Ectodermal cell (in vitro differentiated cells): Measurements from ENCODE around the gene ATP2B1.

Experiments used
- H3K27ac ChIP-seq: 2 replicates; pipeline ENCODE4 v1.7.0; 2013; ENCODE audit warnings: mild to moderate bottlenecking, low read depth, low read length; ENCODE audit not compliant: insufficient read depth, poor library complexity, severe bottlenecking
- H3K27me3 ChIP-seq: 2 replicates; pipeline ENCODE4 v1.7.0; 2013; ENCODE audit warnings: mild to moderate bottlenecking, low read length; ENCODE audit not compliant: insufficient read depth, control insufficient read depth, poor library complexity, severe bottlenecking
- H3K36me3 ChIP-seq: one replicate; pipeline ENCODE4 v1.7.0; 2013; ENCODE audit warnings: low read length; ENCODE audit not compliant: control insufficient read depth, insufficient read depth
- H3K4me1 ChIP-seq: one replicate; pipeline ENCODE4 v1.7.0; 2013; ENCODE audit warnings: low read length; ENCODE audit not compliant: control insufficient read depth, insufficient read depth
- H3K4me3 ChIP-seq: 2 replicates; pipeline ENCODE4 v1.7.0; 2013; ENCODE audit warnings: low read depth, low read length, control low read depth; ENCODE audit not compliant: insufficient read depth
- H3K9me3 ChIP-seq: 2 replicates; pipeline ENCODE4 v1.7.0; 2013; ENCODE audit warnings: mild to moderate bottlenecking, low read length, moderate library complexity; ENCODE audit not compliant: control insufficient read depth
- WGBS, 2 experiments: methylation state at CpG; one replicate each; pipeline ENCODE4 v1.1.7; 2013; ENCODE audit warnings: missing lambda C conversion rate in 2 of 2; 5-methylcytosine and 5-hydroxymethylcytosine counted together

Gene ATP2B1

GRCh38 chr12:89618113-89618862, 90.3 kb downstream of the ATP2B1 start:
- Histone ChIP-seq H3K4me3 (no peak overlapping the region), H3K9me3 (no peaks in the 10 kb centered on the region), H3K27me3 (no peaks in the 10 kb centered on the region), H3K4me1 (no peaks in the 10 kb centered on the region), H3K36me3 (peaks cover 12% of the 10 kb centered on the region), H3K27ac (no peak overlapping the region)
- WGBS, 2 experiments = 46 to 50% methylated on average over 2 of the region's 2 CpGs

- peaks cover 17% of the 10 kb centered on the region for H3K36me3 ChIP-seq
- no peak overlapping the region for H3K27ac ChIP-seq
- no peaks in the 10 kb centered on the region for H3K9me3 ChIP-seq
- H3K27me3 ChIP-seq = no peaks in the 10 kb centered on the region
- 98% methylated on average over 3 of the region's 3 CpGs for WGBS, 2 experiments
- H3K4me1 ChIP-seq = no peaks in the 10 kb centered on the region
- H3K4me3 ChIP-seq = no peak overlapping the region
These were observed 98.3 kb downstream of the ATP2B1 start for GRCh38 chr12:89610366-89610765.

GRCh38 chr12:89603678-89604077, 105.0 kb downstream of the ATP2B1 start:
- Histone ChIP-seq H3K4me1 (no peaks in the 10 kb centered on the region), H3K9me3 (no peaks in the 10 kb centered on the region), H3K36me3 (peaks cover 7% of the 10 kb centered on the region), H3K4me3 (no peak overlapping the region), H3K27ac (no peak overlapping the region), H3K27me3 (no peaks in the 10 kb centered on the region)
- 91 to 93% methylated on average over 5 of the region's 5 CpGs for WGBS, 2 experiments

- WGBS, 2 experiments = 67 to 100% methylated on average over 1 of the region's 1 CpG
- no peaks in the 10 kb centered on the region for H3K36me3 ChIP-seq
- H3K4me3 ChIP-seq = no peak overlapping the region
- H3K9me3 ChIP-seq = no peaks in the 10 kb centered on the region
- no peaks in the 10 kb centered on the region for H3K27me3 ChIP-seq
- no peaks in the 10 kb centered on the region for H3K4me1 ChIP-seq
- H3K27ac ChIP-seq = no peak overlapping the region
These were observed 110.9 kb downstream of the ATP2B1 start for GRCh38 chr12:89597770-89598169.

- Histone ChIP-seq H3K4me1 (no peaks in the 10 kb centered on the region), H3K4me3 (no peak overlapping the region), H3K27me3 (no peaks in the 10 kb centered on the region), H3K36me3 (no peaks in the 10 kb centered on the region), H3K27ac (no peak overlapping the region), H3K9me3 (no peaks in the 10 kb centered on the region)
- 71 to 72% methylated on average over 4 of the region's 4 CpGs for WGBS, 2 experiments
These were observed 111.4 kb downstream of the ATP2B1 start for GRCh38 chr12:89597210-89597609.

GRCh38 chr12:89593873-89594272, 114.8 kb downstream of the ATP2B1 start:
- Histone ChIP-seq H3K4me1 (no peaks in the 10 kb centered on the region), H3K27me3 (no peaks in the 10 kb centered on the region), H3K9me3 (no peaks in the 10 kb centered on the region), H3K4me3 (no peak overlapping the region), H3K36me3 (peaks cover 12% of the 10 kb centered on the region), H3K27ac (no peak overlapping the region)
- WGBS, 2 experiments = 91 to 93% methylated on average over 5 of the region's 5 CpGs

GRCh38 chr12:89593233-89593632, 115.4 kb downstream of the ATP2B1 start:
- H3K4me1 ChIP-seq = no peaks in the 10 kb centered on the region
- H3K9me3 ChIP-seq = no peaks in the 10 kb centered on the region
- H3K27ac ChIP-seq = no peak overlapping the region
- H3K4me3 ChIP-seq = no peak overlapping the region
- peaks cover 12% of the 10 kb centered on the region for H3K36me3 ChIP-seq
- WGBS, 2 experiments = 92 to 95% methylated on average over 4 of the region's 4 CpGs
- no peaks in the 10 kb centered on the region for H3K27me3 ChIP-seq

- Histone ChIP-seq H3K9me3 (no peaks in the 10 kb centered on the region), H3K36me3 (peaks cover 12% of the 10 kb centered on the region), H3K27me3 (no peaks in the 10 kb centered on the region), H3K4me3 (no peak overlapping the region), H3K4me1 (no peaks in the 10 kb centered on the region), H3K27ac (no peak overlapping the region)
These were observed 118.9 kb downstream of the ATP2B1 start for GRCh38 chr12:89589753-89590152.

- Histone ChIP-seq H3K4me1 (peaks cover 10% of the 10 kb centered on the region), H3K36me3 (no peaks in the 10 kb centered on the region), H3K27me3 (no peaks in the 10 kb centered on the region), H3K9me3 (no peaks in the 10 kb centered on the region), H3K27ac (no peak overlapping the region), H3K4me3 (no peak overlapping the region)
- WGBS, 2 experiments = 91 to 100% methylated on average over 1 of the region's 2 CpGs
These were observed 130.1 kb downstream of the ATP2B1 start for GRCh38 chr12:89578499-89578898.

GRCh38 chr12:89576572-89577220, 131.9 kb downstream of the ATP2B1 start:
- Histone ChIP-seq H3K9me3 (no peaks in the 10 kb centered on the region), H3K27ac (no peak overlapping the region), H3K4me3 (no peak overlapping the region), H3K4me1 (peaks cover 10% of the 10 kb centered on the region), H3K27me3 (no peaks in the 10 kb centered on the region), H3K36me3 (no peaks in the 10 kb centered on the region)
- WGBS, 2 experiments = 97 to 100% methylated on average over 1 of the region's 1 CpG
